OCI-LY3 (cell line): ENCODE data around the gene YAP1.

Experiments used
- H2AFZ ChIP-seq: fragments of 200-600, 300-600 bp; shearing (Covaris generic); 2 replicates; pipeline ENCODE4 v1.6.0; 2014; ENCODE audit warnings: antibody characterized with exemption, low read depth, low read length
- H3K27ac ChIP-seq: fragments of 200-600, 300-600 bp; sonication (generic); 2 replicates; pipeline ENCODE4 v1.5.1; 2014; ENCODE audit warnings: mild to moderate bottlenecking, low read length, moderate library complexity, mixed read lengths
- H3K27me3 ChIP-seq: fragments of 200-600, 300-600 bp; sonication (generic); 2 replicates; pipeline ENCODE4 v1.6.1; 2014; ENCODE audit warnings: low read depth, low read length, mixed read lengths
- H3K36me3 ChIP-seq: fragments of 200-600, 300-600 bp; sonication (generic); replicated peaks from 2 replicates; pipeline ENCODE3; 2014; ENCODE audit warnings: low read depth, low read length, mixed read lengths
- H3K4me1 ChIP-seq: fragments of 300-600, 200-600 bp; sonication (generic); 2 replicates; pipeline ENCODE4 v1.6.1; 2014; ENCODE audit warnings: low read length, mixed read lengths
- H3K4me2 ChIP-seq: fragments of 200-600, 300-600 bp; sonication (generic); 2 replicates; pipeline ENCODE4 v1.6.1; 2014; ENCODE audit warnings: low read length, mixed read lengths
- H3K4me3 ChIP-seq: fragments of 300-600, 200-600 bp; sonication (generic); 2 replicates; pipeline ENCODE4 v1.5.1; 2014; ENCODE audit warnings: antibody characterized with exemption, mild to moderate bottlenecking, low read length, moderate library complexity
- H3K79me2 ChIP-seq: fragments of 300-600, 200-600 bp; shearing (Covaris generic); 2 replicates; pipeline ENCODE4 v1.6.1; 2014; ENCODE audit warnings: mild to moderate bottlenecking, low read length, mixed read lengths
- H3K9ac ChIP-seq: fragments of 300-600, 200-600 bp; shearing (Covaris generic); 2 replicates; pipeline ENCODE4 v1.6.0; 2014; ENCODE audit warnings: mild to moderate bottlenecking, low read length, moderate library complexity
- H3K9me3 ChIP-seq: fragments of 200-600, 300-600 bp; shearing (Covaris generic); 2 replicates; pipeline ENCODE4 v1.6.1; 2014; ENCODE audit warnings: low read length, mixed read lengths; ENCODE audit not compliant: insufficient read depth
- H4K20me1 ChIP-seq: fragments of 200-600, 300-600 bp; sonication (generic); 2 replicates; pipeline ENCODE4 v1.6.1; 2016; ENCODE audit warnings: low read length, mixed read lengths; ENCODE audit not compliant: insufficient read depth
- CTCF ChIP-seq: fragments of 200-600, 300-600 bp; sonication (generic); IDR thresholded peaks from 2 replicates; pipeline ENCODE4 v1.5.1; 2014; ENCODE audit warnings: antibody characterized with exemption, low read length, low read depth
- EZH2phosphoT487 ChIP-seq: fragments of 200-600 bp; shearing (Covaris generic); IDR thresholded peaks from 2 replicates; pipeline ENCODE4 v1.6.1; 2018; ENCODE audit warnings: antibody characterized with exemption, mixed run types, low read depth

YAP1 gene

DNA sequence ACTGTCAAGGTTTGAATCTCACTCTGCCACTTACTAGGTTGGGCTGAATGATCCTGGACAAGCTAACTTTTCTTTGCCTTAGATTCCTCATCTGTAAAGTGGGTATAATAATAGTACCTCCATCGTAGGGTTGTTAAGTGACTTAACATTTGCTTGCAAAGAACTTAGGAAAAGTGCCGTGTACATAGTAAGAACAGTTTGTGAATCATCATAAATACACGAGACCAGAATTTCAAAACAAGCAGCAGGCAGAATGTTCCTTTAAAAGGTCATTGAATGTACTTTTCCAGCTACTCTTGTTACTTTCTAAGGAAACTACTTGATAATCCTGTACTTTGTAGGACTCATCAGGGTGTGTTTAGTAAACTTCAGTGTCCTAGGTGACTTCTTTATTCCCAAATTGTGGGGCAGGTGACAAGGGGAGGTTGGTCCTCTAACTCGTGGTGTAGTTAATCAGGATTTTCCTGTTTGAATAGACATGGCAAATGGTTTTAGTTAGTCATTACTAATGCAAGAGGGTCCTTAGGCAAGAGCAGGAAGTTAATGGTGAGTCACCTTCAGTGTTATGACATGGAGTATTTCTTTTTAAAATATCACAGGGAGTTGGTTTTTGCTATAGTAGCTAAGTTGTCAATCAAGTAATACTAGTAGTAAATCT, 67.9 kb downstream of the YAP1 start:
- Histone ChIP-seq H3K79me2 (no peaks in the 10 kb centered on the region), H4K20me1 (no peaks in the 10 kb centered on the region), H3K9me3 (no peaks in the 10 kb centered on the region), H3K4me1 (no peaks in the 10 kb centered on the region), H3K4me2 (no peak overlapping the region), H3K27me3 (no peaks in the 10 kb centered on the region), H3K27ac (no peak overlapping the region), H3K9ac (no peak overlapping the region), H3K4me3 (no peak overlapping the region), H3K36me3 (no peaks in the 10 kb centered on the region), H2AFZ (no peak overlapping the region)
- TF ChIP-seq CTCF (no peak), EZH2phosphoT487 (no peak)

DNA sequence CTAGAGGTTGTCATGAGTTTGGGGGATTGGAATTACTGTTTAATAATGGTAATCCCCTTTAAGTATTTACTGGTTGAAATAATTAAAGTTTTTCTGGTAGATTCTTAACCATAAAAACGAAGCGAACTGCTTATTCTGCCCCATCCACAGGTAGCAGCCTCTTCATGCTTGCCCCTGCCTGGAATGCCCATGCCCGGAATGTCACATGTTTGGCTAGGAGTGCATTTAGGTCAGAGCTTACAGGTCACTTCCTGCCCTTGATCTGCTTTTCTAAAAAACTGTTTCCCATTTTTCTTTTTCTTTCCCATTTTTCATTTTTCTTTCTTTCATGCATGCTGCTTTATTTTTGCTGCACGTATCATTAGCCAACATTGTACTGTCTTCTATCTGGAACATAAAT, 69.1 kb downstream of the YAP1 start:
- no peak for TF ChIP-seq CTCF
- no peak for TF ChIP-seq EZH2phosphoT487
- Histone ChIP-seq H2AFZ (no peak overlapping the region), H3K4me3 (no peak overlapping the region), H3K36me3 (no peaks in the 10 kb centered on the region), H3K9me3 (no peaks in the 10 kb centered on the region), H3K4me2 (no peak overlapping the region), H3K9ac (no peak overlapping the region), H3K27ac (no peak overlapping the region), H3K4me1 (no peaks in the 10 kb centered on the region), H3K79me2 (no peaks in the 10 kb centered on the region), H3K27me3 (no peaks in the 10 kb centered on the region), H4K20me1 (no peaks in the 10 kb centered on the region)

DNA sequence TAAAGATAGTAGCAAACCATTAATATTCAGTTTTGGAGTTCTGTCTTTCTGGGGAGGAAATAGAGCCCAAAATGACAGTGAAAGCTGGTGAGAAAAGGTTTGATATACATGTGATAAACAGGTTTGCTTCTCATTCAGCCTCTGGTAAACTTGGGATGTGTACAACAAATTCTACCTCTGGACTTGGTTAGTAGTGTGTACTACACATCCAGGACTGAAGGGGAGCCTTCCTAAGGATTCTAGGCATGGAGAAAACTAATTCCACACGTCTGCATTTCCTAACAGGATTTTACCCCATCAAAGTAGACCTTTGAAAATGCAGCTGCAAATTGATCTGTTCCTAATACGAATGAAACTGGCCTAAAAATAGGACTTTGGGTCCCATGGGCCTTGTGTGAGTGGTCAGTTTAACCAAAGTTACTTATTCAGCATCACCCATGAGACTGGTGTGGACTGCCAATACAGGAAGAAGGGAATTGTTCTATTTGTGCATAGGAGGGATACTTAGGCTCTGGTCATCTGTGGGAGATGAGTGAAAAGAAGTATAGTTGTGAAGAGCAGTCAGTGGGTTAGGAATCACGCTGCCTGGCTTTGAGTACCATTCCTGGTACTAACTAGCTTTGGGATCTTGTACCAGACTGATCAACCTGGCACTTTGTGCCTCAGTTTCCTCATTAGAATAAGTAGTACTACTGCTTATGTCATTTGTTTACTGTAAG, 74.2 kb downstream of the YAP1 start:
- no peak overlapping the region for H3K27ac ChIP-seq
- no peak overlapping the region for H3K4me3 ChIP-seq
- no peaks in the 10 kb centered on the region for H3K27me3 ChIP-seq
- no peaks in the 10 kb centered on the region for H3K4me1 ChIP-seq
- H3K4me2 ChIP-seq: no peak overlapping the region
- TF ChIP-seq EZH2phosphoT487: no peak
- TF ChIP-seq CTCF: no peak
- no peak overlapping the region for H3K9ac ChIP-seq
- H2AFZ ChIP-seq: no peak overlapping the region
- no peaks in the 10 kb centered on the region for H3K9me3 ChIP-seq
- H3K36me3 ChIP-seq: no peaks in the 10 kb centered on the region
- H3K79me2 ChIP-seq: no peaks in the 10 kb centered on the region
- no peaks in the 10 kb centered on the region for H4K20me1 ChIP-seq

- no peaks in the 10 kb centered on the region for H3K79me2 ChIP-seq
- H3K27me3 ChIP-seq: no peaks in the 10 kb centered on the region
- H3K4me2 ChIP-seq: no peak overlapping the region
- H3K4me3 ChIP-seq: no peak overlapping the region
- no peak overlapping the region for H3K9ac ChIP-seq
- H3K27ac ChIP-seq: no peak overlapping the region
- TF ChIP-seq EZH2phosphoT487 (no peak), CTCF (no peak)
- H3K36me3 ChIP-seq: no peaks in the 10 kb centered on the region
- no peaks in the 10 kb centered on the region for H3K9me3 ChIP-seq
- no peak overlapping the region for H2AFZ ChIP-seq
- H4K20me1 ChIP-seq: no peaks in the 10 kb centered on the region
- no peaks in the 10 kb centered on the region for H3K4me1 ChIP-seq
These were observed 76.4 kb downstream of the YAP1 start for GRCh38 chr11:102186551-102187191.
